Panc1 (cell line): ENCODE data around the gene PPP4R2. TPM values are rescaled to one million over a fixed set of nuclear protein-coding genes. Genes with fewer than 3 reads are reported as not detected.

Experiments
- ATAC-seq: fragments of 200-7000 bp; cut with Tn5 transposase; 2 replicates; pipeline ENCODE4 v1.9.1; 2020; ENCODE audit warnings: mild to moderate bottlenecking, moderate library complexity
- BruUV-seq: library from RNA; stranded (reverse); fragments of 400-500 nt; replicated peaks from 2 replicates; lab custom pipeline; 2021; lab: Mats Ljungman, UMichigan
- CTCF ChIA-PET: fragments of 300-600 bp; sonication (Branson Sonifier 250); formaldehyde crosslinking; loops from one replicate; lab custom pipeline; 2022; ENCODE audit warnings: antibody characterized with exemption; lab: Charles Lee
- POLR2A ChIA-PET: fragments of 300-600 bp; sonication (Branson Sonifier 250); formaldehyde crosslinking; loops from one replicate; lab custom pipeline; 2022; ENCODE audit warnings: antibody characterized with exemption; lab: Charles Lee
- DNase-seq: peaks from one replicate; pipeline ENCODE4 v3.0.0-alpha.2; 2010; ENCODE audit warnings: low read depth, low spot score
- H3K27ac ChIP-seq: 2 replicates; pipeline ENCODE4 v1.5.1; 2011; ENCODE audit warnings: mild to moderate bottlenecking, low read length, inconsistent platforms
- H3K27me3 ChIP-seq: fragments of 200-500 bp; sonication (Bioruptor generic); 2 replicates; pipeline ENCODE4 v1.6.0; 2014; ENCODE audit warnings: low read length, inconsistent platforms; ENCODE audit not compliant: control insufficient read depth, insufficient read depth
- H3K36me3 ChIP-seq: fragments of 200-500 bp; sonication (Bioruptor generic); 2 replicates; pipeline ENCODE4 v1.5.1; 2014; ENCODE audit warnings: inconsistent platforms, mild to moderate bottlenecking, low read length, moderate library complexity; ENCODE audit not compliant: control insufficient read depth, insufficient read depth
- H3K4me1 ChIP-seq: 2 replicates; pipeline ENCODE4 v1.5.1; 2011; ENCODE audit warnings: inconsistent platforms, mild to moderate bottlenecking, low read length, moderate library complexity; ENCODE audit not compliant: control insufficient read depth, insufficient read depth
- H3K4me3 ChIP-seq, 2 experiments: 2 replicates each; pipeline ENCODE4 v1.5.1; 2011 to 2012; ENCODE audit warnings: low read depth in 2 of 2, low read length in 2 of 2, mild to moderate bottlenecking in 2 of 2, inconsistent platforms in 1 of 2, moderate library complexity in 1 of 2
- H3K9me3 ChIP-seq: fragments of 200-500 bp; sonication (Bioruptor generic); 2 replicates; pipeline ENCODE4 v1.5.1; 2014; ENCODE audit warnings: low read depth, mild to moderate bottlenecking, inconsistent platforms, low read length, moderate library complexity; ENCODE audit not compliant: control insufficient read depth, insufficient read depth
- CTCF ChIP-seq: fragments of 450-650 bp; IDR thresholded peaks from 2 replicates; pipeline ENCODE4 v1.5.1; 2017; ENCODE audit warnings: mild to moderate bottlenecking
- POLR2AphosphoS5 ChIP-seq: IDR thresholded peaks from 2 replicates; pipeline ENCODE4 v1.6.1; 2012; ENCODE audit warnings: mild to moderate bottlenecking, low read depth, low read length, moderate library complexity
- REST ChIP-seq, 2 experiments: IDR thresholded peaks; 2 replicates each; pipeline ENCODE4 v1.6.1; 2011 to 2012; ENCODE audit warnings: low read depth in 2 of 2, control low read depth in 1 of 2, low read length in 1 of 2, mild to moderate bottlenecking in 1 of 2, moderate library complexity in 1 of 2; ENCODE audit not compliant: insufficient read depth in 1 of 2
- SIN3A ChIP-seq: IDR thresholded peaks from 2 replicates; pipeline ENCODE4 v1.6.1; 2012; ENCODE audit warnings: low read depth, mild to moderate bottlenecking, low read length, moderate library complexity, borderline replicate concordance; ENCODE audit not compliant: insufficient read depth
- TCF7L2 ChIP-seq: IDR thresholded peaks from 2 replicates; pipeline ENCODE4 v1.6.1; 2011; ENCODE audit warnings: mild to moderate bottlenecking, low read depth, low read length, inconsistent platforms
- in situ Hi-C: cut with HindIII; loops from 2 replicates; pipeline ENCODE4 v1.10.0; 2016; ENCODE audit warnings: low sequenced_read_pairs, low pct_unique_long_range_greater_than_20kb
- intact Hi-C: fragments of 100-400 bp; cut with micrococcal nuclease; formaldehyde crosslinking; loops from one replicate; pipeline ENCODE4 v1.10.0; 2022; ENCODE audit not compliant: unreplicated experiment
- total RNA-seq: library from RNA; stranded (reverse); gene quantifications from one replicate; pipeline ENCODE4 v1.2.1, GENCODE V29; 2021; ENCODE audit not compliant: unreplicated experiment

The PPP4R2 gene
- total RNA-seq, 1 experiment from 2014 or later, result 59.8 TPM

GRCh38 chr3:72961752-72962151 is 34.9 kb upstream of the PPP4R2 start:
- no peak for DNase-seq
- ChIA-PET CTCF (interaction anchor here (0.6 kb wide), 1 partner anchor 70 kb away, joined by 4 read pairs; no protein-coding TSS in a partner anchor), POLR2A (no interaction called here)
- H3K9me3 ChIP-seq, result no peaks in the 10 kb centered on the region
- in situ Hi-C loops, result no loop called here
- no peak for ATAC-seq
- H3K27me3 ChIP-seq, result no peaks in the 10 kb centered on the region
- intact Hi-C loops, result no loop called here
- TF ChIP-seq POLR2AphosphoS5, result no peak
- TF ChIP-seq SIN3A, result no peak
- TF ChIP-seq CTCF, result no peak
- TF ChIP-seq REST (IDR thresholded peaks at IDR 0.05; ENCODE audit: insufficient read depth in 1 of 2, low read depth in 2 of 2, low read length in 1 of 2), result no peak
- TF ChIP-seq TCF7L2, result no peak
- no peak overlapping the region for H3K27ac ChIP-seq
- H3K4me1 ChIP-seq, result no peaks in the 10 kb centered on the region
- H3K36me3 ChIP-seq, result no peaks in the 10 kb centered on the region
- H3K4me3 ChIP-seq, result no peak overlapping the region
- no TSS peak for BruUV-seq

GRCh38 chr3:72962317-72962716 is 34.3 kb upstream of the PPP4R2 start:
- CTCF ChIA-PET, result no interaction called here
- no peak for DNase-seq

GRCh38 chr3:72964633-72965032 is 32.0 kb upstream of the PPP4R2 start:
- BruUV-seq, result no TSS peak
- ATAC-seq (no peak), DNase-seq (no peak)
- Histone ChIP-seq H3K36me3 (no peaks in the 10 kb centered on the region), H3K9me3 (no peaks in the 10 kb centered on the region), H3K4me1 (no peaks in the 10 kb centered on the region), H3K27me3 (no peaks in the 10 kb centered on the region), H3K27ac (no peak overlapping the region), H3K4me3 (no peak overlapping the region)
- TF ChIP-seq POLR2AphosphoS5 (no peak), CTCF (no peak), REST (IDR thresholded peaks at IDR 0.05; ENCODE audit: insufficient read depth in 1 of 2, low read depth in 2 of 2, low read length in 1 of 2) (no peak), SIN3A (no peak), TCF7L2 (no peak)
- intact Hi-C loops, result no loop called here
- CTCF ChIA-PET, result no interaction called here
- in situ Hi-C loops, result no loop called here
- POLR2A ChIA-PET, result no interaction called here

More at GRCh38 chr3:72962317-72962716, 34.3 kb upstream of the PPP4R2 start:
- Histone ChIP-seq H3K4me3 (no peak overlapping the region), H3K4me1 (no peaks in the 10 kb centered on the region), H3K9me3 (no peaks in the 10 kb centered on the region), H3K27me3 (no peaks in the 10 kb centered on the region), H3K27ac (no peak overlapping the region), H3K36me3 (no peaks in the 10 kb centered on the region)
- in situ Hi-C loops (no loop called here), intact Hi-C loops (no loop called here)
- POLR2A ChIA-PET, result interaction anchor here (0.7 kb wide), 1 partner anchor 1581 kb away, joined by 3 read pairs; no protein-coding TSS in a partner anchor
- no peak for TF ChIP-seq SIN3A
- no TSS peak for BruUV-seq
- no peak for ATAC-seq
